ENCODE results near the gene LAMTOR5. TPM values are rescaled to one million over a fixed set of nuclear protein-coding genes. Genes with fewer than 3 reads are reported as not detected.
A peak's percentile ranks its signal among the peaks of the same experiment; 100 is the strongest.
"Not testable (repeated sequence)": the region's sequence is repeated elsewhere in the genome, so short reads cannot be mapped to it uniquely, and the experiment has no call there.

The LAMTOR5 gene
- total RNA-seq, 2 donors from 2014 or later, result 150 to 172 TPM

GRCh38 chr1:110413045-110413444 is 5.6 kb upstream of the LAMTOR5 start:
- ATAC-seq (replicated peaks); H3K27me3 Mint-ChIP-seq; H3K27ac Mint-ChIP-seq; H3K4me1 Mint-ChIP-seq; H3K4me3 Mint-ChIP-seq; H3K36me3 Mint-ChIP-seq (ENCODE audit: low read depth); H3K9me3 Mint-ChIP-seq: not testable (repeated sequence)

GRCh38 chr1:110412576-110412975 is 5.1 kb upstream of the LAMTOR5 start:
- Mint-ChIP-seq H3K4me3 (no peak overlapping the region), H3K9me3 (no peaks in the 10 kb centered on the region), H3K4me1 (peaks cover 5% of the 10 kb centered on the region), H3K27me3 (no peaks in the 10 kb centered on the region), H3K27ac (no peak overlapping the region), H3K36me3 (ENCODE audit: low read depth) (peaks cover 4% of the 10 kb centered on the region)
- ATAC-seq (replicated peaks), result peak; percentile 55

- no peaks in the 10 kb centered on the region for H3K9me3 Mint-ChIP-seq
- H3K27ac Mint-ChIP-seq, result no peak overlapping the region
- peaks cover 17% of the 10 kb centered on the region for H3K36me3 Mint-ChIP-seq (ENCODE audit: low read depth)
- H3K4me3 Mint-ChIP-seq, result no peak overlapping the region
- no peak for ATAC-seq (replicated peaks)
- H3K4me1 Mint-ChIP-seq, result peaks cover 7% of the 10 kb centered on the region
- no peaks in the 10 kb centered on the region for H3K27me3 Mint-ChIP-seq
These were observed 3.8 kb upstream of the LAMTOR5 start for GRCh38 chr1:110411173-110411735.

- Mint-ChIP-seq H3K27ac (peak overlapping the region; percentile 20), H3K4me1 (peaks cover 7% of the 10 kb centered on the region), H3K36me3 (ENCODE audit: low read depth) (peaks cover 35% of the 10 kb centered on the region), H3K4me3 (peak overlapping the region; percentile 100), H3K9me3 (no peaks in the 10 kb centered on the region), H3K27me3 (no peaks in the 10 kb centered on the region)
- ATAC-seq (replicated peaks), result no peak
These were observed 1.8 kb upstream of the LAMTOR5 start for GRCh38 chr1:110409316-110409715.

GRCh38 chr1:110408488-110408887 is 994 bp upstream of the LAMTOR5 start:
- H3K9me3 Mint-ChIP-seq, result no peaks in the 10 kb centered on the region

GRCh38 chr1:110406407-110406806 is 1.1 kb downstream of the LAMTOR5 start:
- not testable (repeated sequence) for ATAC-seq (replicated peaks); H3K9me3 Mint-ChIP-seq; H3K4me1 Mint-ChIP-seq; H3K27me3 Mint-ChIP-seq
- Mint-ChIP-seq H3K4me3 (peak overlapping the region; percentile 100), H3K27ac (peak overlapping the region; percentile 100), H3K36me3 (ENCODE audit: low read depth) (peaks cover 64% of the 10 kb centered on the region)

More at GRCh38 chr1:110408488-110408887, 994 bp upstream of the LAMTOR5 start:
- H3K27me3 Mint-ChIP-seq, result no peaks in the 10 kb centered on the region
- H3K4me1 Mint-ChIP-seq, result peaks cover 7% of the 10 kb centered on the region
- no peak for ATAC-seq (replicated peaks)
- H3K27ac Mint-ChIP-seq, result peak overlapping the region; percentile 100
- peaks cover 44% of the 10 kb centered on the region for H3K36me3 Mint-ChIP-seq (ENCODE audit: low read depth)
- H3K4me3 Mint-ChIP-seq, result peak overlapping the region; percentile 100

- no peak for ATAC-seq (replicated peaks)
- Mint-ChIP-seq H3K4me3 (no peak overlapping the region), H3K36me3 (ENCODE audit: low read depth) (peaks cover 84% of the 10 kb centered on the region), H3K4me1 (peaks cover 7% of the 10 kb centered on the region), H3K9me3 (no peaks in the 10 kb centered on the region), H3K27ac (peak overlapping the region; percentile 38), H3K27me3 (no peaks in the 10 kb centered on the region)
These were observed 3.1 kb downstream of the LAMTOR5 start for GRCh38 chr1:110404401-110404800.

GRCh38 chr1:110403805-110404204 is 3.7 kb downstream of the LAMTOR5 start:
- Mint-ChIP-seq H3K4me3 (no peak overlapping the region), H3K9me3 (no peaks in the 10 kb centered on the region), H3K27ac (peak overlapping the region; percentile 38), H3K27me3 (no peaks in the 10 kb centered on the region), H3K36me3 (ENCODE audit: low read depth) (peaks cover 90% of the 10 kb centered on the region), H3K4me1 (peaks cover 7% of the 10 kb centered on the region)
- no peak for ATAC-seq (replicated peaks)

- H3K4me1 Mint-ChIP-seq; ATAC-seq (replicated peaks); H3K9me3 Mint-ChIP-seq; H3K4me3 Mint-ChIP-seq; H3K27ac Mint-ChIP-seq; H3K27me3 Mint-ChIP-seq: not testable (repeated sequence)
- peaks cover 64% of the 10 kb centered on the region for H3K36me3 Mint-ChIP-seq (ENCODE audit: low read depth)
These were observed 11.1 kb downstream of the LAMTOR5 start for GRCh38 chr1:110396259-110396958.

GRCh38 chr1:110394493-110394820 is 13.0 kb downstream of the LAMTOR5 start:
- Mint-ChIP-seq H3K36me3 (ENCODE audit: low read depth) (peaks cover 44% of the 10 kb centered on the region), H3K27me3 (no peaks in the 10 kb centered on the region), H3K4me1 (no peaks in the 10 kb centered on the region), H3K4me3 (no peak overlapping the region), H3K27ac (no peak overlapping the region), H3K9me3 (no peaks in the 10 kb centered on the region)
- no peak for ATAC-seq (replicated peaks)

- Mint-ChIP-seq H3K4me1 (no peaks in the 10 kb centered on the region), H3K27ac (no peak overlapping the region), H3K36me3 (ENCODE audit: low read depth) (peaks cover 39% of the 10 kb centered on the region), H3K4me3 (no peak overlapping the region), H3K27me3 (no peaks in the 10 kb centered on the region), H3K9me3 (no peaks in the 10 kb centered on the region)
- ATAC-seq (replicated peaks), result no peak
These were observed 13.6 kb downstream of the LAMTOR5 start for GRCh38 chr1:110393691-110394492.

- Mint-ChIP-seq H3K4me3 (no peak overlapping the region), H3K9me3 (no peaks in the 10 kb centered on the region), H3K27me3 (no peaks in the 10 kb centered on the region), H3K36me3 (ENCODE audit: low read depth) (peaks cover 33% of the 10 kb centered on the region), H3K27ac (no peak overlapping the region), H3K4me1 (no peaks in the 10 kb centered on the region)
- no peak for ATAC-seq (replicated peaks)
These were observed 14.2 kb downstream of the LAMTOR5 start for GRCh38 chr1:110393286-110393685.

GRCh38 chr1:110390692-110391245 is 16.7 kb downstream of the LAMTOR5 start, which contains the start of gene SLC16A4:
Gene SLC16A4, minus strand, starts transcription at chr1:110391026. Its CDS starts 1,703 bp downstream, at chr1:110389323.
- Mint-ChIP-seq H3K27ac (no peak within 1 kb of the TSS), H3K4me3 (no peak within 1 kb of the TSS), H3K9me3 (no peaks in the 10 kb centered on the region), H3K27me3 (no peaks in the 10 kb centered on the region), H3K36me3 (ENCODE audit: low read depth) (peaks cover 19% of the 10 kb centered on the region), H3K4me1 (peaks cover 6% of the 10 kb centered on the region)
- ATAC-seq (replicated peaks), result no peak

GRCh38 chr1:110390096-110390495 is 17.4 kb downstream of the LAMTOR5 start:
- peaks cover 13% of the 10 kb centered on the region for H3K36me3 Mint-ChIP-seq (ENCODE audit: low read depth)
- H3K27me3 Mint-ChIP-seq, result no peaks in the 10 kb centered on the region
- no peak overlapping the region for H3K27ac Mint-ChIP-seq
- ATAC-seq (replicated peaks), result no peak
- H3K9me3 Mint-ChIP-seq, result no peaks in the 10 kb centered on the region
- H3K4me1 Mint-ChIP-seq, result peaks cover 6% of the 10 kb centered on the region
- H3K4me3 Mint-ChIP-seq, result no peak overlapping the region

Measured in activated T-helper 17 cell treated with anti-CD3 and anti-CD28 coated beads, Interleukin-2, amount 50 U/mL, for 72 hours (primary cell).